T-cell (primary cell): ENCODE measurements around the gene SYK. TPM values are rescaled to one million over a fixed set of nuclear protein-coding genes. Genes with fewer than 3 reads are reported as not detected.
"Not testable (repeated sequence)": the region's sequence is repeated elsewhere in the genome, so short reads cannot be mapped to it uniquely, and the experiment has no call there.

Source experiments
- ATAC-seq, 4 experiments: fragments of 200-7000 bp in 3 of 4; fragments of 150-1000 bp in 1 of 4; cut with Tn5 transposase; replicated peaks in 1 of 4; 1 replicate in 3 of 4; 2 replicates in 1 of 4; pipeline ENCODE4 v1.10.0; 2021; ENCODE audit warnings: moderate library complexity in 3 of 4, mild to moderate bottlenecking in 2 of 4, moderate number of reproducible peaks in 1 of 4
- CTCF ChIA-PET, 2 donors: fragments of 300-600 bp; sonication (Branson Sonifier 250); formaldehyde crosslinking; loops; one replicate each; lab custom pipeline; 2022; ENCODE audit warnings: antibody characterized with exemption in 2 of 2; lab: Charles Lee
- POLR2A ChIA-PET, 2 donors: fragments of 300-600 bp; sonication (Branson Sonifier 250); formaldehyde crosslinking; loops; one replicate each; lab custom pipeline; 2022; ENCODE audit warnings: antibody characterized with exemption in 2 of 2; lab: Charles Lee
- DNase-seq, 35 experiments: peaks; one replicate each; pipeline versions ENCODE4 v3.0.0 to v3.0.0-alpha.2; 2013 to 2023
- H3K27ac ChIP-seq: one replicate; pipeline ENCODE4 v1.5.1; 2013; ENCODE audit warnings: low read length
- H3K27me3 ChIP-seq, 2 experiments: replicated peaks in 1 of 2; 1 replicate in 1 of 2; 2 replicates in 1 of 2; pipeline versions ENCODE4 v1.6.1 to v1.7.0; 2013; ENCODE audit warnings: low read length in 1 of 2, mixed read lengths in 1 of 2; ENCODE audit not compliant: control insufficient read depth in 2 of 2, insufficient read depth in 2 of 2; ENCODE audit errors: extremely low read depth in 1 of 2
- H3K36me3 ChIP-seq, 2 donors: 1 replicate in 1 of 2; 2 replicates in 1 of 2; pipeline versions ENCODE4 v1.6.1 to v1.7.0; 2013; ENCODE audit warnings: low read length in 1 of 2; ENCODE audit not compliant: control insufficient read depth in 2 of 2, insufficient read depth in 1 of 2; ENCODE audit errors: extremely low read depth in 1 of 2
- H3K4me1 ChIP-seq, 2 experiments: 1 replicate in 1 of 2; 2 replicates in 1 of 2; pipeline versions ENCODE4 v1.6.1 to v1.7.0; 2013; ENCODE audit warnings: low read length in 2 of 2, mixed read lengths in 1 of 2; ENCODE audit not compliant: insufficient read depth in 2 of 2, control insufficient read depth in 1 of 2; ENCODE audit errors: extremely low read depth in 1 of 2
- H3K4me3 ChIP-seq, 2 donors: 1 replicate in 1 of 2; 2 replicates in 1 of 2; pipeline versions ENCODE4 v1.5.1 to v1.7.0; 2013; ENCODE audit warnings: mild to moderate bottlenecking in 2 of 2, low read length in 1 of 2, moderate library complexity in 1 of 2; ENCODE audit not compliant: control insufficient read depth in 1 of 2; ENCODE audit errors: extremely low read depth in 1 of 2
- H3K9me3 ChIP-seq: 2 replicates; pipeline ENCODE4 v1.7.0; 2013
- H3K27ac Mint-ChIP-seq, 2 donors: one replicate each; pipeline ENCODE4 v1.8.0; 2020 to 2021; ENCODE audit warnings: mild to moderate bottlenecking in 2 of 2, mixed read lengths in 2 of 2
- H3K27me3 Mint-ChIP-seq, 2 donors: one replicate each; pipeline ENCODE4 v1.8.0; 2021 to 2022; ENCODE audit warnings: mixed read lengths in 2 of 2
- H3K36me3 Mint-ChIP-seq: one replicate; pipeline ENCODE4 v1.8.0; 2021; ENCODE audit warnings: mixed read lengths
- H3K4me1 Mint-ChIP-seq, 3 donors: one replicate each; pipeline ENCODE4 v1.8.0; 2020 to 2022; ENCODE audit warnings: mixed read lengths in 3 of 3, mild to moderate bottlenecking in 1 of 3
- H3K4me3 Mint-ChIP-seq, 3 donors: one replicate each; pipeline ENCODE4 v1.8.0; 2020 to 2022; ENCODE audit warnings: mild to moderate bottlenecking in 3 of 3, mixed read lengths in 3 of 3, moderate library complexity in 3 of 3
- H3K9me3 Mint-ChIP-seq, 3 donors: one replicate each; pipeline ENCODE4 v1.8.0; 2020 to 2022; ENCODE audit warnings: mixed read lengths in 3 of 3
- WGBS: methylation state at CpG from one replicate; pipeline ENCODE4 v1.1.5; 2013; ENCODE audit warnings: missing lambda C conversion rate; ENCODE audit not compliant: insufficient coverage; 5-methylcytosine and 5-hydroxymethylcytosine counted together
- total RNA-seq, 35 experiments: library from RNA in 6 of 35; stranded (reverse) in 6 of 35; fragments of 120-200 nt in 1 of 35; gene quantifications; one replicate each; pipeline versions ENCODE4 v1.2.1 to v1.2.4 and lab custom pipeline; 2013 to 2026

SYK gene
- total RNA-seq, 5 donors from 2014 or later (not counting 1 experiment from before 2014, with no cell fraction given), result 1.0 to 10.7 (median 3.9) TPM

DNA sequence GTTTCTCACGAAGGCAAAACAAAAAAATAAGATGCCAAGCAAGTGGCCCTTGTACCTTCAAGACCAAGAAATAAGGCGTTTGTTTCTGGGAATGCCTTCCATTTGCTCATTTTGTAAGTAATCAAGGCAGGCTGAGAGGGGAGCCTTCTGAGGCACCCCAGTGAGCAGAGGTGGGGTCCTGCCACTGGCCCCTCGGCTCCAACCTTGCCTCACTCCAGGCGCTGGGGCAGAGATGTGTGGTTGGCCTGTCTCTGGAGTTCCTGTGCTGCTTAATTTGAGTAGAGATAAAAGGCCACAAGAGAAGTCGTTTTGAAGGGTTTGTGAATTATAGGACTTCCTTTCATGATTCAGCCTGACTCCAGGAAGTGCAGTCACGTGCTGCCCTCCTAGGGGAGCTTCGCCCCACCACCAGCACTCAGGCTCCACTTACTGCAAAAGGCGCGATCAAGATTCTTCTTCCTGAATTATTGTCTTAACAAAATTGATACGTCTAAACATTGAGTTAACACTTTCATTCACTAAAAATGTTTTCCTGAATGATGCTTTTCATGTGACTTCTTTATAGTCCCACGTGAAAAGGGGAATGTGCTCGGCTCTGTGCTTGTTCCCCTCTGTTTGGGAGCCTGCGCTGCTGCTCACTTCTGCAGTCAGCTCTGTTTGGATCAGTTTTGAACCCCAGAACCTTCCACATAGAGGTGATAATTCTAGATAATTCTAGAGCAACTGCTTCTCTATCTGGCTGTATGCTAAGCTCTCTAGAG is 13.7 kb downstream of the SYK start:
- POLR2A ChIA-PET, result no interaction called here
- ATAC-seq, result peak; percentile 57 to 89 (median 73)
- H3K27ac ChIP-seq, result no peak overlapping the region

DNA sequence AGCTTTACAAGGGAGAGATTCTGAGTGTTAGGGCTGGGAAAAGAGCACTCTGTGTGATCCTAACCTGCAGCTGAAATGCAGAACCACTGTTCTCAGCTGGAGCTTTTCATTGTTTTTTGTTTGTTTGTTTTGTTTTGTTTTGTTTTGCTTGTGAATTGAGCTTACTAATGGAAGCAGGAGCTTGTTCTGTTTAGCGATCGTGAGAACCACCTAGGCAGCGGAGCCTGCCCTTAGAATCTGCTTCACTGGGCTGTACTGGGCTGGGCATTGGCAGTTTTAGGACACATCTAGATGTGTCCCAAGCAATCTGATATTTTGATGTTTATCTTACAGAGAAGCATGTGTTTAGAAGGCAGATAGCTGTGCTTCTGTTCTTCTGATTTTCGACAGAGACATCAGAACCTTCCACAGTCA is 14.3 kb downstream of the SYK start:
- H3K4me3 Mint-ChIP-seq, result peak overlapping the region in 1 of 3 donors; percentile 48
- 100% methylated on average over 3 of the region's 4 CpGs for WGBS
- DNase-seq (no peak), ATAC-seq (no peak)
- H3K27ac ChIP-seq, result no peak overlapping the region
- no peaks in the 10 kb centered on the region for H3K9me3 ChIP-seq
- H3K27me3 Mint-ChIP-seq, result no peaks in the 10 kb centered on the region
- no peaks in the 10 kb centered on the region for H3K36me3 ChIP-seq
- peaks cover 13 to 19% (median 15%) of the 10 kb centered on the region in 3 donors for H3K4me1 Mint-ChIP-seq
- H3K27ac Mint-ChIP-seq, result no peak overlapping the region
- peaks cover 0 to 4% (median 0%) of the 10 kb centered on the region in 3 donors for H3K9me3 Mint-ChIP-seq
- peaks cover 0 to 2% of the 10 kb centered on the region in 2 experiments for H3K27me3 ChIP-seq
- H3K4me3 ChIP-seq, result no peak overlapping the region
- POLR2A ChIA-PET, result no interaction called here
- CTCF ChIA-PET, result interaction anchor here in 1 of 2 donors (0.6 kb wide), 1 partner anchor 611 kb away, joined by 3 read pairs; no protein-coding TSS in a partner anchor
- no peaks in the 10 kb centered on the region for H3K36me3 Mint-ChIP-seq
- peaks cover 4 to 8% of the 10 kb centered on the region in 2 experiments for H3K4me1 ChIP-seq

More for the DNA sequence above, 13.7 kb downstream of the SYK start:
- CTCF ChIA-PET, result interaction anchor here in 1 of 2 donors (0.7 kb wide), 1 partner anchor 12 kb away, joined by 4 read pairs; no protein-coding TSS in a partner anchor
- peaks cover 4% of the 10 kb centered on the region in 2 donors for H3K27me3 Mint-ChIP-seq
- peak overlapping the region; percentile 30 to 51 for H3K27ac Mint-ChIP-seq
- H3K4me3 Mint-ChIP-seq, result peak overlapping the region in 1 of 3 donors; percentile 48
- Histone ChIP-seq H3K4me3 (peak overlapping the region in 1 of 2 donors; percentile 1), H3K27me3 (peaks cover 0 to 2% of the 10 kb centered on the region in 2 experiments), H3K36me3 (no peaks in the 10 kb centered on the region), H3K9me3 (no peaks in the 10 kb centered on the region), H3K4me1 (peaks cover 4 to 8% of the 10 kb centered on the region in 2 experiments)
- no peaks in the 10 kb centered on the region for H3K36me3 Mint-ChIP-seq
- H3K4me1 Mint-ChIP-seq, result peaks cover 13 to 19% (median 15%) of the 10 kb centered on the region in 3 donors
- peaks cover 0 to 4% (median 0%) of the 10 kb centered on the region in 3 donors for H3K9me3 Mint-ChIP-seq
- DNase-seq, result peak in 4 of 35 experiments; percentile 9 to 36 (median 23)
- WGBS, result 15% methylated on average over 7 of the region's 13 CpGs

- Mint-ChIP-seq H3K27me3 (peaks cover 1 to 2% of the 10 kb centered on the region in 2 donors), H3K36me3 (no peaks in the 10 kb centered on the region), H3K4me3 (no peak overlapping the region), H3K27ac (no peak overlapping the region), H3K4me1 (peaks cover 13 to 19% (median 15%) of the 10 kb centered on the region in 3 donors), H3K9me3 (peaks cover 0 to 4% (median 0%) of the 10 kb centered on the region in 3 donors)
- DNase-seq (no peak), ATAC-seq (no peak)
- no peaks in the 10 kb centered on the region for H3K9me3 ChIP-seq
- WGBS, result no CpG with 5 or more reads among the region's 2 CpGs
- no peak overlapping the region for H3K27ac ChIP-seq
- no peaks in the 10 kb centered on the region for H3K36me3 ChIP-seq
- ChIA-PET POLR2A (no interaction called here), CTCF (interaction anchor here in 1 of 2 donors (0.6 kb wide), 1 partner anchor 612 kb away, joined by 3 read pairs; no protein-coding TSS in a partner anchor)
- no peak overlapping the region for H3K4me3 ChIP-seq
- peaks cover 0 to 2% of the 10 kb centered on the region in 2 experiments for H3K27me3 ChIP-seq
- peaks cover 4 to 8% of the 10 kb centered on the region in 2 experiments for H3K4me1 ChIP-seq
Observed at GRCh38 chr9:90816690-90817089, 15.1 kb downstream of the SYK start.

- Histone ChIP-seq H3K36me3 (no peaks in the 10 kb centered on the region), H3K4me1 (peaks cover 4 to 8% of the 10 kb centered on the region in 2 experiments), H3K4me3 (no peak overlapping the region), H3K9me3 (no peaks in the 10 kb centered on the region), H3K27ac (no peak overlapping the region), H3K27me3 (peaks cover 0 to 4% of the 10 kb centered on the region in 2 experiments)
- WGBS, result 77% methylated on average over 4 of the region's 6 CpGs
- ATAC-seq, result no peak
- H3K27ac Mint-ChIP-seq, result no peak overlapping the region
- ChIA-PET POLR2A (no interaction called here), CTCF (no interaction called here)
- no peak overlapping the region for H3K4me3 Mint-ChIP-seq
- H3K36me3 Mint-ChIP-seq, result no peaks in the 10 kb centered on the region
- peaks cover 0 to 4% (median 0%) of the 10 kb centered on the region in 3 donors for H3K9me3 Mint-ChIP-seq
- H3K27me3 Mint-ChIP-seq, result peaks cover 4 to 8% of the 10 kb centered on the region in 2 donors
- DNase-seq, result no peak
- H3K4me1 Mint-ChIP-seq, result peaks cover 13 to 19% (median 15%) of the 10 kb centered on the region in 3 donors
Observed at GRCh38 chr9:90818279-90818678, 16.7 kb downstream of the SYK start.

- DNase-seq, H3K27ac ChIP-seq, H3K36me3 ChIP-seq, H3K4me1 Mint-ChIP-seq, H3K36me3 Mint-ChIP-seq, H3K9me3 Mint-ChIP-seq, H3K4me3 ChIP-seq, H3K27me3 ChIP-seq, CTCF ChIA-PET, H3K4me3 Mint-ChIP-seq, ATAC-seq, H3K4me1 ChIP-seq, H3K27me3 Mint-ChIP-seq, POLR2A ChIA-PET, H3K9me3 ChIP-seq, H3K27ac Mint-ChIP-seq: not testable (repeated sequence)
- 50% methylated on average over 4 of the region's 4 CpGs for WGBS
Observed at GRCh38 chr9:90820406-90820805, 18.8 kb downstream of the SYK start.

DNA sequence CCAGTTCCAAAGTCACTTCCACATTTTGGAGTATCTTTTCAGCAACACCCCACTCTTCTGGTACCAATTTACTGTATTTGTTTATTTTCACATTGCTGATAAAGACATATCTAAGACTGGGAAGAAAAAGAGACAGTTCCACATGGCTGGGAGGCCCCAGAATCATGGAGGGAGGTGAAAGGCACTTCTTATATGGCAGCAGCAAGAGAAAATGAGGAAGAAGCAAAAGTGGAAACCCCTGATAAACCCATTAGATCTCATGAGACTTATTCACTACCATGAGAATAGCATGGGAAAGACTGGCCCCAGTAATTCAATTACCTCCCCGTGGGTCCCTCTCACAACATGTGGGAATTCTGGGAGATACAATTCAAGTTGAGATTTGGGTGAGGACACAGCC is 19.6 kb downstream of the SYK start:
- ATAC-seq, H3K4me3 Mint-ChIP-seq, DNase-seq, CTCF ChIA-PET, H3K27me3 Mint-ChIP-seq, H3K27me3 ChIP-seq, H3K4me3 ChIP-seq, POLR2A ChIA-PET, H3K27ac ChIP-seq, H3K4me1 ChIP-seq, H3K36me3 ChIP-seq, H3K4me1 Mint-ChIP-seq, H3K9me3 Mint-ChIP-seq, H3K36me3 Mint-ChIP-seq, H3K9me3 ChIP-seq, H3K27ac Mint-ChIP-seq: not testable (repeated sequence)
- no CpG with 5 or more reads among the region's 1 CpG for WGBS
